HCT116 (cell line): ENCODE measurements around the gene SLC7A9.

Experiments used
- CEBPB ChIP-seq: IDR thresholded peaks from 2 replicates; pipeline ENCODE4 v1.6.1; 2012; ENCODE audit warnings: low read depth
- CTCF ChIP-seq, 3 experiments: fragments of 200-600 bp in 1 of 3; sonication (generic) in 1 of 3; IDR thresholded peaks in 2 of 3; conservative IDR thresholded peaks in 1 of 3; 2 replicates each; pipeline ENCODE4 v1.5.1; 2012 to 2017; ENCODE audit warnings: low read depth in 2 of 3, low read length in 2 of 3, antibody characterized with exemption in 1 of 3, borderline replicate concordance in 1 of 3, control low read depth in 1 of 3, mild to moderate bottlenecking in 1 of 3, mixed read lengths in 1 of 3, mixed run types in 1 of 3, moderate library complexity in 1 of 3; ENCODE audit not compliant: insufficient read depth in 1 of 3
- EZH2 ChIP-seq: fragments of 200-600 bp; sonication (generic); IDR thresholded peaks from 2 replicates; pipeline ENCODE4 v1.6.1; 2017; ENCODE audit warnings: antibody characterized with exemption, mixed run types
- EZH2phosphoT487 ChIP-seq: fragments of 200-600 bp; IDR thresholded peaks from 2 replicates; pipeline ENCODE4 v1.6.1; 2018; ENCODE audit warnings: antibody characterized with exemption, borderline replicate concordance
- POLR2A ChIP-seq: IDR thresholded peaks from 2 replicates; pipeline ENCODE4 v1.7.0; 2011; ENCODE audit warnings: borderline replicate concordance; ENCODE audit not compliant: insufficient read depth, insufficient read length; ENCODE audit errors: extremely low read depth
- RAD21 ChIP-seq: IDR thresholded peaks from 2 replicates; pipeline ENCODE4 v1.6.1; 2012; ENCODE audit warnings: low read depth, mild to moderate bottlenecking
- REST ChIP-seq: IDR thresholded peaks from 2 replicates; pipeline ENCODE4 v1.6.1; 2012; ENCODE audit warnings: low read depth
- SP1 ChIP-seq: IDR thresholded peaks from 2 replicates; pipeline ENCODE4 v1.6.1; 2012; ENCODE audit warnings: low read depth
- SRF ChIP-seq: IDR thresholded peaks from 2 replicates; pipeline ENCODE4 v1.6.1; 2012; ENCODE audit warnings: low read depth
- YY1 ChIP-seq: IDR thresholded peaks from 2 replicates; pipeline ENCODE4 v1.6.1; 2011; ENCODE audit warnings: low read length, low read depth, moderate library complexity, mild to moderate bottlenecking; ENCODE audit not compliant: insufficient replicate concordance; ENCODE audit errors: extremely low read depth

GRCh38 chr19:32818536-32818935, 51.0 kb downstream of the SLC7A9 start:
- TF ChIP-seq CTCF (IDR thresholded peaks at IDR 0.05 in 2 of 3, conservative IDR thresholded peaks at IDR 0.05 in 1 of 3; ENCODE audit: borderline replicate concordance in 1 of 3, insufficient read depth in 1 of 3, low read depth in 2 of 3, low read length in 2 of 3) (no peak), POLR2A (no peak), EZH2 (no peak), REST (no peak), RAD21 (no peak), SRF (no peak), SP1 (no peak), EZH2phosphoT487 (no peak), YY1 (no peak), CEBPB (no peak)
